Liver (tissue), 9 donors: Measurements from ENCODE around the gene NDUFB7. TPM values are rescaled to one million over a fixed set of nuclear protein-coding genes. Genes with fewer than 3 reads are reported as not detected.

Experiments
- DNase-seq: peaks from one replicate; pipeline ENCODE4 v3.0.0-alpha.2; 2017; ENCODE audit warnings: low spot score
- H3K27ac ChIP-seq, 2 donors: one replicate each; pipeline ENCODE4 v1.7.0; 2013; ENCODE audit warnings: inconsistent platforms in 2 of 2, low read length in 2 of 2, control low read depth in 1 of 2, low read depth in 1 of 2, mild to moderate bottlenecking in 1 of 2
- H3K27me3 ChIP-seq, 4 donors: one replicate each; pipeline versions ENCODE4 v1.6.1 to v1.7.0; 2013; ENCODE audit warnings: low read length in 3 of 4, inconsistent platforms in 1 of 4, mild to moderate bottlenecking in 1 of 4, moderate library complexity in 1 of 4; ENCODE audit not compliant: control insufficient read depth in 4 of 4, insufficient read depth in 4 of 4
- H3K36me3 ChIP-seq, 4 donors: one replicate each; pipeline versions ENCODE4 v1.6.1 to v1.7.0; 2013; ENCODE audit warnings: low read length in 3 of 4, mild to moderate bottlenecking in 3 of 4, low read depth in 1 of 4, moderate library complexity in 1 of 4; ENCODE audit not compliant: control insufficient read depth in 4 of 4, insufficient read depth in 3 of 4
- H3K4me1 ChIP-seq, 4 donors: one replicate each; pipeline versions ENCODE4 v1.6.1 to v1.7.0; 2013; ENCODE audit warnings: low read length in 3 of 4, mild to moderate bottlenecking in 3 of 4, moderate library complexity in 1 of 4; ENCODE audit not compliant: control insufficient read depth in 4 of 4, insufficient read depth in 4 of 4
- H3K4me3 ChIP-seq, 3 donors: one replicate each; pipeline versions ENCODE4 v1.6.1 to v1.7.0; 2013; ENCODE audit warnings: low read length in 3 of 3, control low read depth in 1 of 3, low read depth in 1 of 3, mild to moderate bottlenecking in 1 of 3
- H3K9ac ChIP-seq, 2 donors: one replicate each; pipeline ENCODE4 v1.7.0; 2013; ENCODE audit warnings: low read length in 2 of 2, mild to moderate bottlenecking in 2 of 2, moderate library complexity in 2 of 2, control low read depth in 1 of 2, low read depth in 1 of 2
- H3K9me3 ChIP-seq, 4 donors: one replicate each; pipeline versions ENCODE4 v1.6.1 to v1.7.0; 2013; ENCODE audit warnings: low read length in 3 of 4; ENCODE audit not compliant: control insufficient read depth in 4 of 4
- ATF3 ChIP-seq: IDR thresholded peaks from 2 replicates; pipeline ENCODE4 v1.6.1; 2016; ENCODE audit warnings: antibody characterized with exemption
- EGR1 ChIP-seq, 2 donors: IDR thresholded peaks; 2 replicates each; pipeline ENCODE4 v1.6.1; 2016 to 2018; ENCODE audit warnings: antibody characterized with exemption in 2 of 2, low read depth in 2 of 2
- FOXA1 ChIP-seq: IDR thresholded peaks from 2 replicates; pipeline ENCODE4 v1.6.1; 2016; ENCODE audit warnings: antibody characterized with exemption
- FOXA2 ChIP-seq: IDR thresholded peaks from 2 replicates; pipeline ENCODE4 v1.6.1; 2016; ENCODE audit warnings: antibody characterized with exemption
- GABPA ChIP-seq, 2 donors: IDR thresholded peaks in 1 of 2; conservative IDR thresholded peaks in 1 of 2; 2 replicates each; pipeline ENCODE4 v1.6.1; 2016; ENCODE audit warnings: antibody characterized with exemption in 2 of 2, mild to moderate bottlenecking in 1 of 2, moderate library complexity in 1 of 2
- HNF4A ChIP-seq, 2 donors: conservative IDR thresholded peaks; 2 replicates each; pipeline ENCODE4 v1.6.1; 2016; ENCODE audit warnings: antibody characterized with exemption in 2 of 2, mild to moderate bottlenecking in 2 of 2
- HNF4G ChIP-seq: IDR thresholded peaks from 2 replicates; pipeline ENCODE4 v1.6.1; 2016; ENCODE audit warnings: antibody characterized with exemption
- MAX ChIP-seq: IDR thresholded peaks from 2 replicates; pipeline ENCODE4 v1.6.1; 2016; ENCODE audit warnings: antibody characterized with exemption
- NR2F2 ChIP-seq: IDR thresholded peaks from 2 replicates; pipeline ENCODE4 v1.6.1; 2016; ENCODE audit warnings: antibody characterized with exemption
- RAD21 ChIP-seq, 2 donors: IDR thresholded peaks; 2 replicates each; pipeline ENCODE4 v1.6.1; 2016; ENCODE audit warnings: antibody characterized with exemption in 2 of 2, mild to moderate bottlenecking in 2 of 2
- REST ChIP-seq: IDR thresholded peaks from 2 replicates; pipeline ENCODE4 v1.6.1; 2016; ENCODE audit warnings: antibody characterized with exemption, mild to moderate bottlenecking
- RXRA ChIP-seq, 2 donors: IDR thresholded peaks; 2 replicates each; pipeline ENCODE4 v1.6.1; 2017 to 2018; ENCODE audit warnings: antibody characterized with exemption in 2 of 2, mild to moderate bottlenecking in 1 of 2
- SP1 ChIP-seq: IDR thresholded peaks from 2 replicates; pipeline ENCODE4 v1.6.1; 2018; ENCODE audit warnings: antibody characterized with exemption, mild to moderate bottlenecking
- TAF1 ChIP-seq: conservative IDR thresholded peaks from 2 replicates; pipeline ENCODE4 v1.6.1; 2016; ENCODE audit warnings: antibody characterized with exemption, mild to moderate bottlenecking
- YY1 ChIP-seq: IDR thresholded peaks from 2 replicates; pipeline ENCODE4 v1.6.1; 2016; ENCODE audit warnings: antibody characterized with exemption, mild to moderate bottlenecking
- WGBS: extraction: QIAGEN DNeasy Blood & Tissue Kit; methylation state at CpG from one replicate; pipeline ENCODE4 v1.1.7; 2013; 5-methylcytosine and 5-hydroxymethylcytosine counted together
- polyA plus RNA-seq, 2 donors: library from polyadenylated mRNA; stranded (reverse) in 1 of 2; unstranded in 1 of 2; fragments of 200-250 nt in 1 of 2; fragments of >200 nt in 1 of 2; fragmentation: Nextera tagmentation in 1 of 2; extraction: Ambion mirVana in 1 of 2; gene quantifications; one replicate each; pipeline versions ENCODE4 v1.2.1 to v1.2.3, GENCODE V29; 2013 to 2015
- total RNA-seq, 2 donors: library from RNA; depleted of rRNA; stranded (reverse); fragments of >200 nt; gene quantifications; one replicate each; pipeline ENCODE4 v1.2.3, GENCODE V29; 2014
- donor health status: healthy.
- donor health status: healthy.
- donor health status: healthy.
- donor health status: healthy.
- donor health status: healthy.

The NDUFB7 gene
- total and polyA plus RNA-seq, 4 donors = 110 to 293 (median 252) TPM

GRCh38 chr19:14517840-14518505, 53.9 kb downstream of the NDUFB7 start, which contains the start of gene DNAJB1:
Gene DNAJB1, minus strand, starts transcription at chr19:14518397. Its CDS starts 48 bp downstream, at chr19:14518349.
- under 1% methylated on average over 82 of the region's 82 CpGs for WGBS
- Histone ChIP-seq H3K27ac (peak within 1 kb of the TSS; percentile 98 to 100), H3K9me3 (no peaks in the 10 kb centered on the region), H3K9ac (peak within 1 kb of the TSS; percentile 76 to 96), H3K4me1 (peaks cover 24 to 52% (median 31%) of the 10 kb centered on the region in 4 donors), H3K36me3 (peaks cover 8 to 22% (median 14%) of the 10 kb centered on the region in 4 donors), H3K4me3 (peak within 1 kb of the TSS; percentile 87 to 95 (median 88)), H3K27me3 (no peaks in the 10 kb centered on the region)
- DNase-seq = peak; percentile 87
- TF ChIP-seq SP1 = no peak
- TF ChIP-seq TAF1 = peak; percentile 67
- TF ChIP-seq REST = peak; percentile 90
- no peak for TF ChIP-seq HNF4G
- no peak for TF ChIP-seq MAX
- TF ChIP-seq EGR1 (IDR thresholded peaks at IDR 0.05; ENCODE audit: low read depth in 2 of 2) = no peak
- TF ChIP-seq FOXA1 = no peak
- TF ChIP-seq YY1 = peak; percentile 73
- no peak for TF ChIP-seq RAD21 (IDR thresholded peaks at IDR 0.05)
- no peak for TF ChIP-seq RXRA (IDR thresholded peaks at IDR 0.05)

GRCh38 chr19:14517446-14517839, 54.4 kb downstream of the NDUFB7 start:
- H3K27ac ChIP-seq = peak overlapping the region; percentile 98 to 100
- no peak for DNase-seq
- no peak for TF ChIP-seq SP1
- no peak for TF ChIP-seq RAD21 (IDR thresholded peaks at IDR 0.05)
- no peak for TF ChIP-seq GABPA (IDR thresholded peaks at IDR 0.05 in 1 of 2, conservative IDR thresholded peaks at IDR 0.05 in 1 of 2)
- H3K9me3 ChIP-seq = no peaks in the 10 kb centered on the region
- peaks cover 8 to 22% (median 14%) of the 10 kb centered on the region in 4 donors for H3K36me3 ChIP-seq
- H3K4me1 ChIP-seq = peaks cover 24 to 57% (median 35%) of the 10 kb centered on the region in 4 donors
- WGBS = under 1% methylated on average over 32 of the region's 32 CpGs
- H3K4me3 ChIP-seq = peak overlapping the region; percentile 73 to 95 (median 87)
- H3K9ac ChIP-seq = peak overlapping the region; percentile 69 to 96
- H3K27me3 ChIP-seq = no peaks in the 10 kb centered on the region

- H3K9me3 ChIP-seq = no peaks in the 10 kb centered on the region
- no peak for TF ChIP-seq SP1
- peak; percentile 5 to 46 for TF ChIP-seq HNF4A (conservative IDR thresholded peaks at IDR 0.05)
- no peak for TF ChIP-seq TAF1
- TF ChIP-seq ATF3 = no peak
- no peak for TF ChIP-seq GABPA (IDR thresholded peaks at IDR 0.05 in 1 of 2, conservative IDR thresholded peaks at IDR 0.05 in 1 of 2)
- no peak for TF ChIP-seq HNF4G
- peak; percentile 25 for TF ChIP-seq YY1
- no peak for TF ChIP-seq MAX
- no peak for TF ChIP-seq FOXA2
- TF ChIP-seq NR2F2 = no peak
- H3K27ac ChIP-seq = peak overlapping the region; percentile 98 to 100
- H3K9ac ChIP-seq = peak overlapping the region; percentile 69 to 96
- peaks cover 8 to 22% (median 14%) of the 10 kb centered on the region in 4 donors for H3K36me3 ChIP-seq
- H3K4me1 ChIP-seq = peaks cover 27 to 57% (median 36%) of the 10 kb centered on the region in 4 donors
- peak; percentile 55 for DNase-seq
- peak overlapping the region; percentile 73 to 95 (median 87) for H3K4me3 ChIP-seq
- H3K27me3 ChIP-seq = no peaks in the 10 kb centered on the region
- WGBS = 9% methylated on average over 22 of the region's 22 CpGs
These were observed 55.0 kb downstream of the NDUFB7 start for GRCh38 chr19:14516746-14517438.
